GM19324 (cell line): Measurements from ENCODE around the gene OXCT2.
"Not testable (repeated sequence)": the region's sequence is repeated elsewhere in the genome, so short reads cannot be mapped to it uniquely, and the experiment has no call there.

Experiments used
- ATAC-seq: cut with Tn5 transposase; IDR thresholded peaks from one replicate; pipeline ENCODE4 v1.9.1; 2021; ENCODE audit warnings: mild to moderate bottlenecking, moderate library complexity; ENCODE audit not compliant: unreplicated experiment, low FRiP score

Gene OXCT2

DNA sequence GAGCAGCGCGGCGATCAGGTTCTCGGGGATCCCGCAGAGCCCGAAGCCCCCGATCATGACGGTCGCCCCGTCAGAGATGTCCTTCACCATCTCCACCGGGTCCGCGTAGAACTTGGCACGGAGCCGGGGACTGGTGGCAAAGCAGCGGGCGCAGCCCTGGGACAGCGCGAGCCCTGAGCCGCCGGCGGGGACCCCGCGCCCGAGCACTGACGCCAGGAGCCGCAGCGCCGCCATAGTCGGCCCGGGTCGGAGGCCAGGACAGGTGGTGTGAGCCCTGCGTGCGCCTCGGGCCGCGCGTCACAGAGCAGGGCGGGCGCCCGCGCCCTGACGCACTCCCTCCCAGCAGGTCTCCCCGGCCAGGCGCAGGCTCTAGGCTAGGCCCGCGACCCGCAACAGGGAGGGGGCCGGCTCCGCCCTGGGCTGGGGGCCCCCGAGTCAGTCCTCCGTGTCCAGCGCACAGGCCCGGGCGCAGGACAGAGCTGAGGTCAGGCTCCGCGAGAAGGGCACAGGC is at the start of gene OXCT2:
TSS of gene OXCT2 (minus strand) at position 327 of the 511 bp plus-strand sequence. CDS start at position 234, 93 bp downstream.
- not testable (repeated sequence) for ATAC-seq

DNA sequence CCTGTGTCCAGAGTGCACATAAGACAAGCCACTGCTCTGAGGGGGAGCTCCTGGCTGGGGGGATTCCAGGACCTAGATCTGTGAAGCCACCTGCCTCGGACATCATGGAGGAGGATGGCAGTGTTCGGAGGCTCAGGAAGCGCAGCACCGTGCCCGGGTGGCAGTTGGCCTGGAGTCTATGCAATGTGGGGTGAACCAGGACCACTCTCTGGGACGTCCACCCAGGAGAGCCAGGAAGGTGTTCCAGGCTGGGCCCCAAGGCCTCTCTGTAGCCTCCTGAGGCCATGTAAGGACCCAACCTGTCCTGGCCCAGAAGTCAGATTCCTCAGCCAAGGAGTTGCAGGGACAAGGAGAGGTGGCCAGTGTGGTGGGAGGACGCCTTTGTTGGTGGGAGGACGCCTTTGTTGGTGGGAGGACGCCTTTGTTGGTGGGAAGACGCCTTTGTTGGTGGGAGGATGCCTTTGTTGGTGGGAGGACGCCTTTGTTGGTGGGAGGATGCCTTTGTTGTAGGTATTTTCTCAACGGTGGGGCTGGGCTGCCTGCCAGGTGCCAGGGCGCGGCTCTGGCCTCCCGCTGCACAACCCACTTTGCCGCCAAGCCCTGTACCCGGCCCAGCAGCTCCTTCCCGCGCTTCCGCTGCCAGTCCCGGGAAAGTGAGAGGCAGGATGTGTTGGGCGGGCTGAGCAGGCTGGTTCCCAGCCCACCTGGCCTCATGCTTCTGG is 48.1 kb upstream of the OXCT2 start:
- no peak for ATAC-seq

DNA sequence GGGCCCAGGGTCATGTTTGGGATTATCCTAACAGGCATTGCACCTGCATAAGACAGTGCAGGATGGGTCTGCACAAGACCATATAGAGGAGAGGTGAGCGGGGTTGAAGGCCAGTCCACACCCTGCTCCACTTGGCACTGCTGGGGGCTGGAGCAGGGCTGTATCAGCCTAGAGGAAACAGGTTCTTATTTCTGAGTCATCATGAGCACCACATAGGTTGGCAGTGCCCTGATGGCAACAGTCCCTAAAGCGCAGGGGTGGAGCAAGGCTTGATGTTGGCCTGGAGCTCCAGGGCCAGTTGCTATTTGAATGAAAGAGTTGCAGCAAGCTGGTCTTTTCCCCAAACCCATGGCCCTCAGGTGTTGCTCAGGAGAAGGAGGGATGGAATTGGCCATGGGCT is 47.3 kb upstream of the OXCT2 start:
- no peak for ATAC-seq

DNA sequence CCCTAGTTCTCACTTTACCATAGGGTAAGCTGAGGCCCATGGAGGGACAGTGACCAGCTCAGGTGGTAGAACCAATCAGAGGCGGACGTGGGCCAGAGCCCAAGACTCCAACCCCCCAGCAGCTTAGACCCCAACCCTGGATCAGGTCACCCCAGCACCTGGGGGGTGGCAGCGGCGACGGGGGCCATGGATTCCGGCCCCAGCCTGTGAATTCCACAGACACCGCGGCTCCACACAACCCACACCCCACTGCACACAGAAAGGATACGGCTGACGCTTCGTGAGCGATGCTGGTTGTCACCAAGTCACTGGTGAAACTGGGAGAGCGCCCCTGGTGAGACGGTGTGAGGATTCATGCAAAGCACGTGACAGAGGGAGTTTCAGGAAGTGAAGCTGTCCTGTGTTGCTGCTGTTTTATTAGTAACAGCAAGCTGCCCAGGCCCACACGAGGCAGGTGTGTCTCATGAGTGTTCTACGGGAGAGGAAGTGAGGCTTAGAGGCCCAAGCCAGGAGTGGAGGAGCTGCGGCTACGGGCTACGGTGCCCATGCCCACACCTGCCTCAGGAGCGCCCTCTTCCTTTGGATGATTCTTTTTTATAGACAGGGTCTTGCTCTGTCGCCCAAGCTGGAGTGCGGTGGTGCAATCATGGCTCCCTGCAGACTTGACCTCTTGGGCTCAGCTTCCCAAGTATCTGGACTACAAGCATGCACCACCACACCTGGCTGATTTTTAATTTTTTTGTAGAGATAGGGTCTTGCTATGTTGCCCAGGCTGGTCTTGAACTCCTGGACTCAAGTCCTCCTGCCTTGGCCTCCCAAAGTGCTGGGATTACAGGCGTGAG is 46.2 kb upstream of the OXCT2 start:
- ATAC-seq, result peak; percentile 73

DNA sequence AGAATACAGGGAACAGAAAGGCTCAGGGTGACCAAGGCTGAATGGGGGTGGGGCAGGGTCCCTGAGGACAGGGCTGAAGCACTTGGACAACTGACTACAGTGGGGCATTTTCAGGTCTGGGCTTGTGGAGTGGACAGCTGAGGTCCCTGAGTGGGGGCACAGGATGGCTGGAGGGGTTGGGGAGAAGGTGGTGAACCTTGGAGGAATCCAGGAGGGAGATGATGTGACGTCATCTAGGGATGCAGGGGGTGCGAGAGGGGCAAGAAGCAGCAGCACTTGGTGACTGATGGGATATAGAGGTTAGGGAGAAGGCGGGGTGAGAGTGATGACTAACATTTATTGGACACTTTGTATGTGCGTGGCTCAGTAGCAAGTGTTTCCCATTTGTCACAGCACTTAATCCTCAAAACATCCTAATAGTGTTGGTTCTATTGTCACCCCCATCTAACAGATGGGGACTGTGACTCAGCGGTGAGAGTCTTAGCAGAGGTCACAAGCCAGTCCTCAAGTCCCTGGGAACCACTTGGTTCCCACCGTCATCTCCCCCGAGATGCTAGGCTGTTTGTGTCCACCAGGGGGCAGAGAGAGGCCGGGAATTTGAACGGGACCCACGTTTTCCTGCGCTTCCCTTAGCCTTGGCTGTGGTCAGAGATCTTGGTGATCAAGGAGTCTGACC is 45.4 kb upstream of the OXCT2 start:
- ATAC-seq, result no peak

DNA sequence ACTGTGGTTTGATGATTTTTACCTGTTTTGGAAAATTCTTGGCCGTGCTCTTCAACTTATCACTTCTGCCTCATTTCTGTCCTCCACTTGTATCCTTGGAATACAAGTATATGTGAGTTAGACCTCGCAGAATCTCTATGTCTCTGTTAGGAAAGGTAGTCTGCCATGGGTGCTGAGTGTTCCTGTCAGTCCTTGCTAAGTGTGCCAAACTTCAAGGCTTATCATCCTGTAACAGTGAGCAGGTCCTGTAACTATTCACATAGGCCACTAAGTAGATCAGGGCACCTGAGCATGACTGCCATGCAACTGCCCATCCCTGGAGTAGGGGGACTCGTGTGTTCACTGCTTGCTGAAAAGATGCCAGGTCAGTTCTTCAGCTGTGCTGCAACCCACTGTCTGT is 41.8 kb upstream of the OXCT2 start:
- no peak for ATAC-seq

DNA sequence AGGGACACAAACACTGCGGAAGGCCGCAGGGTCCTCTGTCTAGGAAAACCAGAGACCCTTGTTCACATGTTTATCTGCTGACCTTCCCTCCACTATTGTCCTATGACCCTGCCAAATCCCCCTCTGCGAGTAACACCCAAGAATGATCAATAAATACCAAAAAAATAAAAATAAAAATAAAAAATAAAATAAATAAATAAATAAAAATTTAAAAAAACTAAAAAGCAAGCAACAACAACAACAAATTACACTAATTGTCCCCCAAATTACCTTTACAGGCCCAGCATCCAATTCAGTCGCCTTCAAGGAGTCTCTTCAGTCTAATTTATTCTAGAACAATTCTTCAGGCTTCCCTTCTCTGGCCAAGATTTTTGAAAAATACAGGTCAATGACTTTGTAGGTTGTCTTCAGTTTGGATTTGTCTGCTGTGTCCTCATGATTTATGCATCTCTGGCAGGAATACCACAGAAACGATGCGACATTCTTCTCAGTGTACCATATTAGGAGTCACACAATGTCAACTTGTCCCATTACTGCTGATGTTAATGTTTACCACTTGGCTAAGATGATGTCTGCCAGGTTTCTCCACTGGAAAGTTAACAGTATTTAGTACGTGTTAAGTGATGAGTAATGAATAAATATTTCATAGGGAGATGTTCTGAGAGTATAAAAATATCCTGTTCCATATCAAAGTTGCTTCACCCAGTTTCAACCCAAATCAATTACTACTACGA is 37.8 kb upstream of the OXCT2 start:
- ATAC-seq, result no peak

DNA sequence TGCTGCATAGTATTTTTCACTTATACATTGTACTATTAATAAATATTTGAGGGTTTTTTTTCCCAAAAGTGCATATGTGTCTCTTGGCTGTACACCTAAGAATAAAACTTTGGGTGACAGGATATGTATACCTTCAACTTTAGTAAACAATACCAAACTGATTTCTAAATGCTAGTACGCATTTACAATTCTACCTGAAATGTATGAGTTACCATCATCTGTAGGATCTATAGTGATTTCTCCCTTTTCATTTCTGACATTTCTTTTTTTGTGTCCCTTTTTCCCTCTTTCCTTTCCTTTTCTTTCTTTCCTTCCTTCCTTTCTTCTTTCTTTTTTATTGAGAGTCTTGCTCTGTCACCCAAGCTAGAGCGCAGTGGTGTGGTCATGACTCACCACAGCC is 34.2 kb upstream of the OXCT2 start:
- no peak for ATAC-seq

DNA sequence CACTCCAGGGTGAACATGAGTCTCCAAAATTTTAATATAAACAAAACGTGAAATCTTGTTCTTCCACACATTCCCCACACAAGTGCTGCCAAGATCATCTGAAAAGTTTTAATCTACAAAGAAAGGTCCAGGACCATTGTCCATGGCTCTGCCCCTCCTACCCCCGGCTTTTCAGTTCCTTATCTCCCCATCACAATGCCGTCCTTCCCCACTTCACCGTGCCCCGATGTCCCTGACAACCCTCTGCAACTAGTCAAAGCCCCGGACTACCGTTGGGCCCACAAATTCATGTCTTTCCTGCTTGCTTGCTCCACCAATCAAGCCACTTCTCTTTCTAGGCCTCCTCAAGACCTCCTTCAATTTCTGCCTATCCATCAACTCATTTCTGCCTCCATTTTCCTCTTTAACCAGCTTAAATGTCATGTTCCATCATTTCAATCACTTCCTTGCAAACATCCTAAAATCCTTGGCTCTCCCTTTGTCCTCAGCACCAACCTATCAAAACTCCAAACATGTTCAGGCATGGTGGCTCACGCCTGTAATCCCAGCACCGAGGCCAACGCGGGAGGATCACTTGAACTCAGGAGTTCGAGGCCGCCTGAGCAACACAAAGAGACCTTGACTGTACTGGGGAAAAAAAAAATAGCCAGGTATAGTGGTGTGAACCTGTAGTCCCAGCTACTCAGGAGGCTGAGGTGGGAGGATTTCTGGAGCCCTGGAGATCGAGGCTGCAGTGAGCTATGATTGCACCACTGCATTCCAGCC is 31.5 kb upstream of the OXCT2 start:
- ATAC-seq, result no peak

DNA sequence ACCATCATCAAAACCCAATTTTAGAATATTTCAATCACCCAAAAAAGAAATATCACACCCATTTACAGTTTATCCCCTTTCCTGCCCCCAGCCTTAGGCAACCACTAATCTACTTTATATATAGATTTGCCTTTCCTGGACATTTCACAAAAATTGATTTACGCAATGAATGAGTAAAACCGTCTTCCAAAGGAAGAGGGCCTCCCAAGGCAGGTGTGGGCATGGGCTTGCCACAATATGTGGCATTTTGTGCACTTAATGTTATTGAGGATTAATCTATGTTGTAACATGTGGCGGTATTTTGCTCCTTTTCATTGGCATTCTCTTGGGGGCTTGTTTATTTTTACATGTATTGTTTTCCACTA is 29.3 kb upstream of the OXCT2 start:
- no peak for ATAC-seq

DNA sequence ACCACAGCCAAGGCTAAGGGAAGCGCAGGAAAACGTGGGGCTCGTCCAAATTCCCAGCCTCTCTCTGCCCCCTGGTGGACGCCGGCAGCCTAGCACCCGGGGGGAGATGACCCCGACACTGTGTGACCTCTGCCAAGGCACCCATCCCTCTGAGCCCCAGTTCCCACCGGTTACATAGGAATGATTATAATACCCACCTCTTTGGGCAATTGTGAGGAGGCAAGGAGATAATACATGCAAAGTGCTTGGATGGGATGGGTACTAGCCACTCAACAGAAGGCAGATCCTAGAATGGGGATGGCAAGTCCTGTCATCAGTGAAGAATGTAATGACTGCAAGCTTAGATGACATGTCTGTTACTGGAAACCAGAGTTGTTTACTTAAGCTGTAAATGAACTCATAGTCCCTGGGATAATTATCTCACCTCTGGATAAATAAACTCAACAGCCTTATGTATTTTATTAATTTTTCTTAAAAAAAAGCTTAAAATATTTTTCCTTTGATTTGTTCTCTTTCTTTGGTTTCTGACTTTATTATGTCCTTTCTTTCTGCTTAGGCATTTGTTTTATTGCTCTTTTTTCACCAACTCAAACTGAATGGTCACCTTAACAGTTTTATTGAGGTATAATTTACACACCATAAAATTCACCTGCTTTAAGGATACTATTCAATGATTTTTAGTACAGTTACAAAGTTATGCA is 28.8 kb upstream of the OXCT2 start:
- peak; percentile 61 for ATAC-seq

DNA sequence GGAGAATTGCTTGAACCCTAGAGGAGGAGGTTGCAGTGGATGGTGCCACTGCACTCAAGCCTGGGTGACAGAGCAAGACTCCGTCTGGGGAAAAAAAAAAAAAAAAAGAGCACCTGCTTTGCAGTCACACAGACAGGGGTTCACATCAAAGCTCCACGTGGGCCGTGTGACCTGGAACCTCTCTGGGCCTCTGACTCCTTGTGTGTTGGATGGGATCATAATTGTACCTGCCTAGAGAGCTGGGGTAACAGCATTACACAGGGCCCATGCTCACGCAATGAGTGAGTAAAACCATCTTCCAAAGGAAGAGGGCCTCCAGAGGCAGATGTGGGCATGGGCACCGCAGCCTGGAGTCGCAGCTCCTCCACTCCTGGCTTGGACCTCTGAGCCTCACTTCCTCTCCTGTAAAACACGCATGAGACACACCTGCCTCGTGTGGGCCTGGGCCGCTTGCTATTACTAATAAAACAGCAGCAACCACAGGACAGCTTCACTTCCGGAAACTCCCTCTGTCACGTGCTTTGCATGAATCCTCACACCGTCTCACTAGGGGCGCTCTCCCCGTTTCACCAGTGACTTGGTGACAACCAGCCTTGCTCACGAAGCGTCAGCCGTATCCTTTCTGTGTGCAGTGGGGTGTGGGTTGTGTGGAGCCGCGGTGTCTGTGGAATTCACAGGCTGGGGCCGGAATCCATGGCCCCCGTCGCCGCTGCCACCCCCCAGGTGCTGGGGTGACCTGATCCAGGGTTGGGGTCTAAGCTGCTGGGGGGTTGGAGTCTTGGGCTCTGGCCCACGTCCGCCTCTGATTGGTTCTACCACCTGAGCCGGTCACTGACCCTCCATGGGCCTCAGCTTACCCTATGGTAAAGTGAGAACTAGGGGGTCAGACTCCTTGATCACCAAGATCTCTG is 28.0 kb upstream of the OXCT2 start:
- peak; percentile 77 for ATAC-seq

DNA sequence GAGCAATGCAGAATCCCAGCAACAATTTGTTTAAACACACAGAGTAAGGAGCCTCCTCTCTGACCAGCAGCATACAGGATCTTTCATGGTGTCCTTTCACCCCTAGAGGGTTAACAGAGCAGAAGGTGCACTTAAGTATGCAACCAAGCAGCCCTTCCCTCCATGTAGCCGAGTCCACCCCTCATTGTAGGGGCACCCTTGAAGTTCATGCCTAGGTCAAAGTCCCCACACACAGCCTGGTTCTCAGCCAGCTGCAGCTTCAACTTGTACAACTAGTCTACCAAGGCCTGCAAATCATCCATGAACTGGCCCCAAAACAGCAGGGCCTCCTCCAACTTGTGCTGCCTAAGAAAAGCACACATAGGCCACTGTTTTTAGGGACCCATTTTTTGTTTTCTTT is 24.5 kb upstream of the OXCT2 start:
- ATAC-seq, result no peak

DNA sequence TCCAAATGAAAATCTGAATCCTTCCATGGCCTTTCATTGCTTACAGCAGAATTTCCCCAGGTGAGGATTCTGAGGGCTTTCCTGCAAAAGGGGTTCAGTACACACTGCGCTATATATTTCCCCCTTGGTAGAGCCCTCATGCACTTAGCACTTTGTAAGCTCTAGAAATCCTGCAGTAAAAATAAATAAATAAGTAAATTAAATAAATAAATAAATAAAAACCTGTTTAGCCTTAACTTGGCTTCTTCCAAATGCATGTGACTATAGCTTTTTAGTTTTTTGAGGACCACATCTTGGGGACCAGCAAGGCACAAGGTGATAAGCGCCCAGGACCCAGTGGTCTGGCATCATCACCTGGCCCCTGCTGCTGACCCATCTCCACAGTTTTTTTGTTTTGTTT is 20.7 kb upstream of the OXCT2 start:
- ATAC-seq, result no peak

DNA sequence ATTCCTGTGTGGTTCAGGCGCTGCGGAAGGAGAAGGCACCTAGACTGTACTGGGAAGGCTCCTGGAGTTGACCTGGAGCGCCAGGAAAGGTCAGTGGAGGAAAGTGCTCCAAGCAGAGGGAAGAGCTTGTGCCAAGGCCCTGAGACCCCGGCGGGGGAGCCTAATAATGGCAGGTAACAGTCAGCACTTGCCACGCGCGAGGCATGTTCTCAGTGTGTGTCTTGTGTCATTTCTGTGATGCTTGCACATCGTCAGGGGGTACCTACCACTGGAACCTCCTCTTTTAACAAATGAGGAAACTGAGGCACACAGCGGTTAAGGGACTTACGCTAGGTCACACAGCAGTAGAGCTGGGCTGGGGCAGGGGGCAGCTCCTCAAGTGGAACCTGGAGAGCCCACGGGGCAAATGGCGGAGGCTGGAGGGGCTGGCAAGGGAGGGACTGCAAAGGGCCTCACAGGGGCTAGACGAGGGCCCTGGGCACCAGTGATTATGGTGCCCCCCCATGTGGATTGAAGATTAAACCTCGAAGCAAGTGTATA is 18.5 kb upstream of the OXCT2 start:
- ATAC-seq, result no peak

DNA sequence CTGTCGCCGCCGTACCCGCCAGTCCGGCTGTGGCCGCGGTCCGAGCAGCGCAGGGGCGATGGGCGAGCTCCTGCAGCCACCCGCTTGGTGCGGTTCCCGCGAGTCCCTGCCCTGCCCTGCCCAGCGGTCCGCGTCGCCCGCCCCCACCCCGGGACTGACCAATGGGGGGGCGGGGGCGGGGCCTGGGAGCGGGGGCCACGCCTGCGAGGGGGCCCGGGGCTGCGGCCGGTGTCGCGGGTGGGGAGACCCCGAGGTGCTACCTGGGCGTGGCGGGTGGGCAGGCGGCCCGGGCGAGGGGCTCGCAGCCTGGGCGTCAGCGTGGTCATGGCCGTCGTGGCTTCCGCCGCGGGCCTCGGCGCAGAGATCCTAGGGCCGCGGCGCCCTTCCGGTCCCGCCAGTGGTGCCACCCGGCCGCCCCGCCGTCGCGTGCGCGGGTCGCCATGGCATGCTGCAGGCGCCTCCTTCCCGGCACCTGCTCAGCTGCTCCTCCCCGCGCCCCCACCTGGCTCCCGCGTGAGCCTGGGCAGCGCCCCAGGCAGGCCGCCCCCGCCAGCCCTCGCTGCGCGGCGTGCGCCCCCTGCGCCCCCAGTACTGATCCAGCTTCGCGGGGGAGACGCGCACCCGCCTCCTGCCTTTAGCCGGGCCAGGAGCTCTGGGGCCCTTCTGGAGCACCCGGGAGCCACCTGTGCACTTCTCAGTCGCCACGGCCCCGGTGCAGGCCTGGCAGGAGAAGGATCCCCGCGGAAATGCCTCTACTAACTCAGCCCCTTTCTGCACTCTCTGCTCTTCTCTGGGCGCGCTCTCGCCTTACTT is 17.8 kb upstream of the OXCT2 start, which contains the start of gene BMP8B:
TSS of gene BMP8B (minus strand) at position 108 of the 813 bp plus-strand sequence. CDS start 380 bp downstream, outside the sequence.
- ATAC-seq, result peak; percentile 54

DNA sequence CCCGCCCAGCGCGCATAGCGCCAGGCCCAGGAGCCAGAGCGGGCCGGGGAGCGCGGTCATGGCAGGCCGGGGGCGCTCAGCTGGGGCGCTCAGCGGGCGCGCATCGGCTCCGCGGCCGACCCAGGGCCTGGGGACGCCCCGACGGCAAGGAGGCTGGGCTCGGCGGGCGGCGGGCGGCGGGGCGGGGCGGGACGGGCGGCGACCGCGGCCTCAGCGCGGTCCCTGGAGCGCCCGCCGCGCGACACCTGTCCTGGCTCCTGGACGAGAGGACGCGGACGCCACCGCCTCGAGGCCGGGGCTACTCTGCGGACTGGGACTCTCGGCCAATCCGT is 17.2 kb upstream of the OXCT2 start:
- no peak for ATAC-seq
